HCT116 (cell line): ENCODE results near the gene MTA1. TPM values are rescaled to one million over a fixed set of nuclear protein-coding genes. Genes with fewer than 3 reads are reported as not detected.

Source experiments
- ATAC-seq: fragments of 200-7000 bp; cut with Tn5 transposase; 2 replicates; pipeline ENCODE4 v1.9.1; 2020; ENCODE audit warnings: mild to moderate bottlenecking, moderate library complexity
- BruUV-seq: library from RNA; stranded (reverse); fragments of 400-500 nt; replicated peaks from 2 replicates; lab custom pipeline; 2021; lab: Mats Ljungman, UMichigan
- CTCF ChIA-PET: fragments of 300-600 bp; sonication (Branson Sonifier 250); formaldehyde crosslinking; loops from one replicate; lab custom pipeline; 2021; ENCODE audit warnings: antibody characterized with exemption; lab: Charles Lee
- POLR2A ChIA-PET: fragments of 300-600, 350-600 bp; sonication (Branson Sonifier 250); formaldehyde crosslinking; loops from one replicate; lab custom pipeline; 2021; ENCODE audit warnings: antibody characterized with exemption; lab: Charles Lee
- RAD21 ChIA-PET, 2 experiments: fragments of 300-600 bp; sonication (Branson Sonifier 250); formaldehyde crosslinking; loops; one replicate each; lab custom pipeline; 2023; ENCODE audit warnings: low total read pairs in 2 of 2; ENCODE audit not compliant: uncharacterized antibody in 2 of 2, unreplicated experiment in 2 of 2, low non-redundant PET in 1 of 2; lab: Charles Lee
- DNase-seq: peaks from one replicate; pipeline ENCODE4 v3.0.0-alpha.2; 2010; ENCODE audit warnings: low read depth, low spot score
- H2AFZ ChIP-seq: fragments of 200-600 bp; shearing (Covaris generic), sonication (generic); 2 replicates; pipeline ENCODE4 v1.6.1; 2017; ENCODE audit warnings: low read depth, mixed run types, mixed read lengths, antibody characterized with exemption, low read length; ENCODE audit not compliant: poor library complexity, severe bottlenecking
- H3K27ac ChIP-seq: 2 replicates; pipeline ENCODE4 v1.5.1; 2012; ENCODE audit warnings: low read depth, low read length
- H3K27me3 ChIP-seq: fragments of 200-600 bp; sonication (generic); 2 replicates; pipeline ENCODE4 v1.6.1; 2016; ENCODE audit warnings: mixed run types, low read length, mixed read lengths; ENCODE audit not compliant: insufficient read depth
- H3K36me3 ChIP-seq, 2 experiments: fragments of 200-500 bp in 1 of 2; fragments of 200-600 bp in 1 of 2; sonication (Bioruptor generic) in 1 of 2; sonication (generic) in 1 of 2; 2 replicates each; pipeline versions ENCODE4 v1.5.1 to v1.6.1; 2014 to 2016; ENCODE audit warnings: low read length in 2 of 2, inconsistent platforms in 1 of 2, mixed read lengths in 1 of 2, mixed run types in 1 of 2; ENCODE audit not compliant: insufficient read depth in 2 of 2, control insufficient read depth in 1 of 2
- H3K4me1 ChIP-seq, 2 experiments: fragments of 200-600 bp in 1 of 2; sonication (generic) in 1 of 2; 2 replicates each; pipeline versions ENCODE4 v1.5.1 to v1.6.1; 2012 to 2017; ENCODE audit warnings: low read length in 2 of 2, inconsistent platforms in 1 of 2, mild to moderate bottlenecking in 1 of 2, mixed read lengths in 1 of 2, mixed run types in 1 of 2, moderate library complexity in 1 of 2; ENCODE audit not compliant: insufficient read depth in 2 of 2, control insufficient read depth in 1 of 2
- H3K4me2 ChIP-seq: fragments of 200-600 bp; sonication (generic); 2 replicates; pipeline ENCODE4 v1.6.1; 2017; ENCODE audit warnings: mixed run types, low read length, mixed read lengths
- H3K4me3 ChIP-seq, 2 experiments: fragments of 200-600 bp in 1 of 2; sonication (generic) in 1 of 2; replicated peaks in 1 of 2; 2 replicates each; pipeline ENCODE4 v1.5.1; 2011 to 2016; ENCODE audit warnings: low read length in 2 of 2, control low read depth in 1 of 2, low read depth in 1 of 2, mild to moderate bottlenecking in 1 of 2, mixed read lengths in 1 of 2, mixed run types in 1 of 2
- H3K79me2 ChIP-seq: fragments of 200-600 bp; sonication (generic); 2 replicates; pipeline ENCODE4 v1.6.1; 2017; ENCODE audit warnings: mild to moderate bottlenecking, mixed run types, low read length, moderate library complexity, mixed read lengths; ENCODE audit not compliant: insufficient read depth
- H3K9ac ChIP-seq: fragments of 200-600 bp; sonication (generic); 2 replicates; pipeline ENCODE4 v1.6.1; 2016; ENCODE audit warnings: low read length, mixed read lengths
- H3K9me2 ChIP-seq: fragments of 200-600 bp; sonication (generic), shearing (Covaris generic); 2 replicates; pipeline ENCODE4 v1.6.1; 2017; ENCODE audit warnings: mixed run types, mild to moderate bottlenecking, moderate library complexity; ENCODE audit not compliant: insufficient read depth
- H3K9me3 ChIP-seq, 2 experiments: fragments of 200-500 bp in 1 of 2; fragments of 200-600 bp in 1 of 2; sonication (Bioruptor generic) in 1 of 2; sonication (generic) in 1 of 2; 2 replicates each; pipeline ENCODE4 v1.6.1; 2014 to 2017; ENCODE audit warnings: low read length in 2 of 2, mixed read lengths in 2 of 2, inconsistent platforms in 1 of 2, low read depth in 1 of 2, mild to moderate bottlenecking in 1 of 2, mixed run types in 1 of 2, moderate library complexity in 1 of 2; ENCODE audit not compliant: control insufficient read depth in 1 of 2, insufficient read depth in 1 of 2
- H4K20me1 ChIP-seq: fragments of 200-600 bp; sonication (generic), shearing (Covaris generic); 2 replicates; pipeline ENCODE4 v1.6.1; 2017; ENCODE audit warnings: mixed run types, mild to moderate bottlenecking, moderate library complexity; ENCODE audit not compliant: insufficient read depth
- FOSL1 ChIP-seq: IDR thresholded peaks from 2 replicates; pipeline ENCODE4 v1.6.1; 2012; ENCODE audit warnings: low read depth
- MAX ChIP-seq: IDR thresholded peaks from 2 replicates; pipeline ENCODE4 v1.6.1; 2012
- POLR2AphosphoS5 ChIP-seq: IDR thresholded peaks from 2 replicates; pipeline ENCODE4 v1.6.1; 2011; ENCODE audit warnings: mild to moderate bottlenecking, low read depth, low read length, moderate library complexity
- SP1 ChIP-seq: IDR thresholded peaks from 2 replicates; pipeline ENCODE4 v1.6.1; 2012; ENCODE audit warnings: low read depth
- SRF ChIP-seq: IDR thresholded peaks from 2 replicates; pipeline ENCODE4 v1.6.1; 2012; ENCODE audit warnings: low read depth
- YY1 ChIP-seq: IDR thresholded peaks from 2 replicates; pipeline ENCODE4 v1.6.1; 2011; ENCODE audit warnings: low read length, low read depth, moderate library complexity, mild to moderate bottlenecking; ENCODE audit not compliant: insufficient replicate concordance; ENCODE audit errors: extremely low read depth
- intact Hi-C: fragments of 100-400 bp; cut with micrococcal nuclease; formaldehyde crosslinking; loops from 2 replicates; pipeline ENCODE4 v1.10.0; 2022
- total RNA-seq: library from RNA; stranded (reverse); gene quantifications from one replicate; pipeline ENCODE4 v1.2.1, GENCODE V29; 2021; ENCODE audit not compliant: unreplicated experiment

Gene MTA1
- total RNA-seq, 1 experiment from 2014 or later, result 229 TPM

- Histone ChIP-seq H3K4me2 (no peak overlapping the region), H3K4me3 (no peak overlapping the region), H3K9me3 (no peaks in the 10 kb centered on the region), H4K20me1 (no peaks in the 10 kb centered on the region), H3K9me2 (no peaks in the 10 kb centered on the region), H3K79me2 (no peaks in the 10 kb centered on the region), H3K36me3 (peaks cover 0 to 10% of the 10 kb centered on the region in 2 experiments; a peak in 2 of 4 replicates), H3K27me3 (no peaks in the 10 kb centered on the region), H3K9ac (no peak overlapping the region), H2AFZ (no peak overlapping the region), H3K27ac (no peak overlapping the region; the same call in 1 of the 2 replicates)
- CTCF ChIA-PET, result interaction anchor here (4.7 kb wide), 1 partner anchor 12 kb away, joined by 20 read pairs; no protein-coding TSS in a partner anchor
- intact Hi-C loops, result no loop called here
- RAD21 ChIA-PET, result interaction anchor here in 1 of 2 experiments (0.8 kb wide), 1 partner anchor 486 kb away, joined by 5 read pairs; no protein-coding TSS in a partner anchor
- ATAC-seq, result no peak
- DNase-seq, result no peak
- TF ChIP-seq YY1 (no peak), SP1 (no peak), MAX (no peak), SRF (no peak), POLR2AphosphoS5 (no peak), FOSL1 (no peak)
- TF ChIP-seq, all 23 proteins: peak for 0
- BruUV-seq, result no TSS peak
- H3K4me1 ChIP-seq, result peaks cover 27 to 32% of the 10 kb centered on the region in 2 experiments
- POLR2A ChIA-PET, result no interaction called here
Observed at GRCh38 chr14:105469456-105470349, 50.1 kb downstream of the MTA1 start.
